HG03060 (cell line): ENCODE measurements around the gene CLEC7A.

Experiments used
- ATAC-seq: cut with Tn5 transposase; IDR thresholded peaks from one replicate; pipeline ENCODE4 v1.9.1; 2021; ENCODE audit warnings: low read depth, moderate number of reproducible peaks; ENCODE audit not compliant: unreplicated experiment

The CLEC7A gene

DNA sequence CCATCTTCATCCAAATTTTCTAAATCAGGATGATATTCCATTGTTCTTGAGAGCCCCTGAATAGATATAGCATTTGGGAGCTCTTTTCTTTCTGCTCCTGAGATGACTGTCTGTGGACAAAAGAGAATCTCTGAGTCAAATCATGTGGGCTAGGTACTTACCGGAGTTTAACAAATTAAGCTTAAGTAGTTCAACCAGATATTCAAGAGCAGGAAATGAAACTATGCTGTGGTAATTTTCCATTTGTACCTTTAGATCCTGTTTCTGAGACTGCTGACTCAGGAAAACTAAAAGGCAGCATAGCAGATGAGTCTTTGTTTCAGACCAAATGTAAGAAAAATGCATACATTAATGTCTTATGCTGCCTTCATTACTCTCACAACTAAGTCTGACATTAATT lies at the start of gene CLEC7A:
Gene CLEC7A (minus strand): TSS at position 158 of the 400 bp plus-strand sequence. CDS start 117 bp downstream, at position 41.
- ATAC-seq, result no peak

DNA sequence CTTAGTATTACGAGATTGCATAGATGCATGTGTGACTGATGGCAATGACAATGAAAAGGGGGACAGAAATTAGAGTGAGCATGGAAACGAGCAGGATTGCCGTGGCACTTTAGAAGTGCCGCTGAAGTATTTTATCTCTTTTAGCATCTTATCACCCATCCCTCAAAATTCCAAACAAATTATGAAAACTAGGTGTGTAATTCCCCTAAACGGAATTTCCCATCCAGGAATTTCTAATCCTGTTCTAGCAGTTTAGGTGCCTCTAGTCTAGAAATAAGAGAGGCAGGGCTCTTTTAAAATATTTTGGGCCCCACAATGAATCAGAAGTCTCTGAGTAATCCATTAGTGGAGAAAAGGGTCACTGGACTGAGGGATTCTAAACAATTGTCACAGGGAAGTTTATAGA lies 49.8 kb upstream of the CLEC7A start:
- ATAC-seq, result no peak

DNA sequence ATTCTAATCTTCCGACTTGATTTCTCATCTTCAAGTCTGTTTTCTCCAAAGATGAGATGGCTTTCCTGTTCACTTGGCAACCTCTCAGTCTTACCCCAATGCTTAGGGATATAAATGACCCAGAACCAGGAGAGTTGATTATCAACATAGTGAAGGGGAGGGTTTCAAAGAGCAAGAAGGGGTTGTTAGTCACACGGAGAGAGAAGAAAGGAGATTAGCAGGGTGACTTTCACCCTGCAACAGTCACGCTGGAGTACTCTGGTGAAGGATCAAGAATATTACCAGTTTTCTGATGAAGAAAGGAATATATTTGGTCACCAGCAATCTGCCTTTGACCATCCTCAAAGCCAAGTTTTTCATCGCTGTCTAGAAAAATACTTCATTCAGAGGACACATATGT lies 48.8 kb upstream of the CLEC7A start, which contains the start of gene TMEM52B:
Gene TMEM52B (plus strand): TSS at position 212 of the 400 bp plus-strand sequence. CDS start 543 bp downstream, outside the sequence.
- ATAC-seq, result no peak

DNA sequence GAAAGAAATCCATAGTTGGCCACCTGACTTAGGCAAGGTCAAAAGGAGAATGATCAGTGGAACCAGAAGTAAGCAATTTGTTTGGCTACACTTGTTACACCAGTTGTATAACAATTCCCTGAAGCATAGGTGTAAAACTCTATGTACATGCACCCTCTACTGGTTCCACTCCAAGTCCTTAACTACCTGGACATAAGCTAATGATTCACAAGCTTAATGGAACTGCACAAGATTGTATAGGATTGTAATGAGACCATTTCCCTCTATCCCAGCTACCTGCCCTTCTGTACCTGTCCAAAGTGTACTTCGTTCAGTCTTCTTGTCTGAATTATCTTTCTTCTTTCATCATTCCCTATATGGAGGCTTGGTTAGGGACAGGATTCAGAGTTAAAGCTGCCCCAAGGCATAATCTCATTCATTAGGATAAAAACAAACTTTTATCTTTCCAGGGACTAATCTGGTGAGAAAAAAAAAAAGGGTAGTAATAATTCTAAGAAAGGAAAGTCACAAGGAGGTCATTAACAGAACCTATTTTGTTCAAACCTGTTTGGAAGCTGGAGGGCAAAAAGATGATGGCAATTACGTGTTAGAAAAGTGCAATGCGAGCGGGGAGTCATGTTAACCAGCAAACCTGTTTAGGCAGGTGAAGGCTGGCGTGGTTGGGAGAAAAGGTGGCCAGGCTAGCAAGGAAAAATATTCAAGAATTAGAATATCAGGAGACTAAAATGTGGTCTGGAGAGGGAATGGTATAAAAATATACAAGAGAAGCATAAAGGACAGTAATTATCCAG lies 46.0 kb upstream of the CLEC7A start:
- no peak for ATAC-seq

DNA sequence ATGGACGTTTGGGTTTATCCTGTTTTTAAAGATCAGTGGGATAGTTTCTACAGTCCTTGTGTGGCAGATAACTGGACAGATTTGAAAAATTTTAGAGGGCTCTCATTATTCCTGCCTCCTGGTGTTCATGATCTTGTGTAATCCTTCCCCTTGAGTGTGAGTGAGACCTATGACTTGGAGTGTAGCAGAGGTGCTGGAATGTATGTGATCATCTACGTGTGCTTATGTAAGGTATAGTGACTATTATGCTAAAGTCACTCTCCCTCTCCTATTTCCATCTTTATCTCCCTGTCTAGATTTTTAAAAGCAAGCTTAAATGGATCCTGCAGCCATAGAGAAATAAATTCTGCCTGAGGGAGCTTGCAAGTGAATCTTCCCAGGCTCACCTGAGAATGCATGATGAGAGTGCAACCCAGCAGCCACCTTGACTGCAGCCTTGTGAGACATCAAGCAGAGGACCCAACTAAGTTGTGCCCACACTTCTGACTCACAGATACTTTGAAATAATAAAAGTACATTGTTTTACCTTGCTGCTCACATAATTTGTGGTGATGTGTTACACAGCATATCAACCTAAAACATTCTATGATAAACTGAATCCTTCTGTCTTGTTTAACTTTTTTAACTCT lies 45.1 kb upstream of the CLEC7A start:
- ATAC-seq, result no peak

DNA sequence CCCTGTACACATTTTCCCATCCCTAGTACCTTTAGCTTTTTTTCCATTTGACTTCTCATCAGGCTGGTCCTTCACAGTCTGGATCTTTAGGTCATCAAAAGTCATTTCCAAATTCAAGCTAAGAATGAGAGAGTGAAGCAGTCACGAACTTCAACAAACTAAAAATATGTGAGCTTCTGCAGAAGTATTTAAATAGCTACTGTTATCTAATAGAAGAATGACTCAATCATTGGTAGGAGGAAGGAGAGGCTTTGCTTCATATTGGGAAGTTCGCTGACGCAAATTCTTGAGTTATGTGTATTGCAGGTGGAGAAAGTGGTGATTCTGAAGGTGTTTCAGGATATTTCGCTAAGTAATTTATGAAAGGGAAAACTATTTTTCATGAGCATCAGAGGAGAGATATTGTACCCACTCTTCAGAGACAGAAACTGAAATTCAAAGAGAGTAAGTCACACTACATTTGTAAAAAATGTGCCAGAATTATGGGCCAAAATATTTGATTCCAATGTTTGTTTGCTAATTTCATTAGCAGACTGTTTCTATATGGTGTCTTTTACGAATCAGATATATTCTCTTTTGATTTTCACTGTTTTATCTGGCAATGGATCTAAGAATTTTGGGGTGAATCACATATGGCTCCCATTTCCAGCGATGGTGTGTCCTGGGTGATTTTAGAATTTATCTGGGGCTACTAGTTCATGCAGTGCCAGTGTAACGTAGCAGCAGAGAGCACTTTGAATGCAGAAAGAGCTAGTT lies 42.2 kb upstream of the CLEC7A start, which contains the start of gene OLR1:
Gene OLR1 (minus strand): TSS at position 160 of the 756 bp plus-strand sequence. CDS start 55 bp downstream, at position 105.
- ATAC-seq, result no peak

DNA sequence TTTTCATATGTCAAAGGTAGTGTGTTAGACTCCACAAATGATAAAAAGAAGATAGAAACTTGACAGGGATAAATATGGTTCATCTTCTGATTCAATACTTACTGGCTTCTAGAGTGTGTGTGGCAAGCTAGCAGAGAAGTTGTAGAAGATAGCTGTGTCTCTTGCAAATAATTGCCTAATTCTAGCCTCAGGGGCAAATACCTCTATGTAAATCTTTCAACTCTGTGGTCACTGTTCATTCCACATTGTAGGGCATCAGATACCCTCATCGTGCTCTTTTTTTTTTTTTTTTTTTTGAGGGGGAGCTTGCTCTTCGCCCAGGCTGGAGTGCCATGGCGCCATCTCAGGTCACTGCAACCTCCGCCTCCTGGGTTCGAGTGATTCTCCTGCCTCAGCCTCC lies 40.2 kb upstream of the CLEC7A start:
- ATAC-seq, result no peak

DNA sequence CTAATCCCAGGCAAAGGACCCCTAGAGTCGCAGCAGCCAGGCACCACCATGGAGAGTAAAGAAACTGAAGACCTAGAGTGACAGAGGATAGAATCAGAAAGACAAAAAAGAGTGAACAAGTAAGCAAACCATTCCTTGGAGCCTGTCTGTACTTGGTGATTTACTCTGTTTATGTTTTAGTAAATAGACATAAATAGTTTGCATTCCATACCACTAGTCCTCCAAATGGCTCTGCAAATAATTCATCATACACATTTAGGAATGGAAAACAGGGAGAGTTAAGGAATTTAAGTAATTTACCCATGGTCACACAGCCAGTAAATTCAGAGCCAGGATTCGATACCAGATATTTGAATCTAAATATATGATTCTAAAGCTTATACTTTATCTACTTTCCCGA lies 39.1 kb upstream of the CLEC7A start:
- ATAC-seq, result no peak

DNA sequence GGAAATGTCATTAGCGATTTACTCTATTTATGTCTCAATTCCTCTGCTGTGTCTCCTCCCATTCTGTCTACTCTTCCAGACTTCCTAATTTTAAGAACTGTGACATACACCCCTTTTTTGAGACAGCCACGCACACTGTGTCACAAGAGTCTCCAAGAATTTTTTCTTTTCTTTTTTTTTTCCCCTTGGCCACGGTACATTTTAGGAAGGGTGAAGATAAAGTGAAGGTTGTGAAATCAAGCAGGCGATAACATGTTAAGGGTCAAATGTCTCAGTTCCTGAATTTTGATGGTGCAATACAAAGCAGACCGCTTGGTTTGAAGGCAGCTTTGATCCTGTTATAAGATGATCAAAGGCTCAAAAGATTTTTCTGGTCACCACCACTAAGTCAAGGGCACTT lies 37.6 kb upstream of the CLEC7A start:
- ATAC-seq, result no peak

DNA sequence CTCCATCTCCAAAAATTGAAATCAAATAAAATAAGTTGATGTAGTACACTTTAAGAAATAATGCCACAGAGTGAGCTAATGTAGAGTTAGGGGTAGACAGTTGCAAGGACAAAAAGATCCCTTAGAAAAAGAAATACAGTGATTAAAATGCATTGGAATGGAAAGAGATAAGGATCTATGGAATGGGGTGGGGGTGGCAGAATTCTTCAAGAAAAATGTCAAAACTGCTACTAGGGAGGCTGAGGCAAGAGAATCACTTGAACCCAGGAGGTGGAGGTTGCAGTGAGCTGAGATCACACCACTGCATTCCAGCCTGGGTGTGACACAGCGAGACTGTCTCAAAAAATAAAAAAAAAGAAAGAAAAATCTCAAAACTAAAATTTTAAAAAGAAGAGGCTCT lies 35.4 kb upstream of the CLEC7A start:
- no peak for ATAC-seq

DNA sequence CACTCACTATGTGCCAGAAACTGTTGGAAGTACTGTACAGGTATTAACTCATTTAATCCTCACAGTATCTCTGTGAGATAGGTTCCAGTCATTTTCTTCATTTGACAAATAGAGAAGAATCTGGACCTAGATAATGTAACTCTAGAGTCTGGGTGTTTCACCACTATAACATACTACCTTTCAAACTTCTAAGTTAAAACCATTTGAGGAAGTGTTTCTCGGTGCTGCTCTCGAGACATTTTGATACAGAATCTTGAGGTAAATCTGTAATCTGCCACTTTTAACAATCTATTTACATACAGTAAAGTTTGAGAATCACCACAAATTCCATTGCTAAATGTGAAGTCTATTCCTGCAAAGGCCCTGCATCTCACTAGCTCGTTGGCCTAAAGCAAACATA lies 33.1 kb upstream of the CLEC7A start:
- no peak for ATAC-seq

DNA sequence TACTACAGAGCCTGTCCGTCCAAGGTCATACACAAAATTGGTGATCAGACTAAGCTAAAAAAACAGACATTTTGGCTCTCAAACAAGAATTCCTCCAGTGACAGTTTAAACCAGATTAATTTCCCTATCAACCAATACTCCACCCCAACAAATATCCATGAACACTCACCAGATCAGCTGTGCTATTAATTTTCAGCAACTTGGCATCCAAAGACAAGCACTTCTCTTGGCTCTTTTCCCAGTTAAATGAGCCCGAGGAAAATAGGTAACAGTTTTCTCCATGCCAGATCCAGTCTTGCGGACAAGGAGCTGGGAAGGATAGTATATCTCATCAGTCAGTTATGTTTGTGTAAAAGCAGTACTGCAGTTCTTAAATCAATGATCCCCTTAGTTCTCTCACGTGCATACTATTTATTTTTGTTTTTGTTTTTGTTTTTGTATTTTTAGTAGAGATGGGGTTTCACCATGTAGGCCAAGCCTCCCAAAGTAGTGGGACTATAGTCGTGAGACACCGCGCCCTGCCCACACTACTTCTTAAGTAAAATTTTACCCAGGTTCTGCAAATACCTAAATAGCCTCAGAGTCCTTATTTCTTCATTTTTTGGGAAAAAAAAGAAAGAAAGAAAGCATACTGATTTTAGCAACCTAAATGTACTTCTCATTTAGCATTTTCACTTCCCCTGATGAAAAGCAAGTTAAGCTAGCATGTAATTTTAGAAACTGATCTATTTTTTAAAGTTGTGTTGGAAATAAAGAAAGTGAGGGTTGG lies 30.8 kb upstream of the CLEC7A start:
- no peak for ATAC-seq

DNA sequence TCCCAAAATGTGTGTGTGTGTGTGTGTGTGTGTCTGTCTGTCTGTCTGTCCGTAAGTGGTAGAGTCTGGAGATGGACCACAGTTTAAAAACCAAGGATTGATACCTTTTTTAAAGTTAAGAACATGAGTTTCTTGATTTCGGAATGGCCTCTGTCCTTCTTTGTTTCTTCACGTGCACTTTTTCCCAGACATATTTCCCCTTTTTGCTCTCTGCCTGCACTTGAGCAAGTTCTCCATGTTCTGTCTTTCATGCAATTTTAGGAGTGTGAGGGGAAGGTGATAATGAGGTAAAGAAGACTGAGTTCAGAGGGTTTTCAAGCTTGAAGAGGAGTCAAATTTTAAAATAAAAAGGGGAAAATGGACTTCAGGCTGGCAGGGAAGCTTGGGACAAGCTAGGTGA lies 29.3 kb upstream of the CLEC7A start:
- no peak for ATAC-seq

DNA sequence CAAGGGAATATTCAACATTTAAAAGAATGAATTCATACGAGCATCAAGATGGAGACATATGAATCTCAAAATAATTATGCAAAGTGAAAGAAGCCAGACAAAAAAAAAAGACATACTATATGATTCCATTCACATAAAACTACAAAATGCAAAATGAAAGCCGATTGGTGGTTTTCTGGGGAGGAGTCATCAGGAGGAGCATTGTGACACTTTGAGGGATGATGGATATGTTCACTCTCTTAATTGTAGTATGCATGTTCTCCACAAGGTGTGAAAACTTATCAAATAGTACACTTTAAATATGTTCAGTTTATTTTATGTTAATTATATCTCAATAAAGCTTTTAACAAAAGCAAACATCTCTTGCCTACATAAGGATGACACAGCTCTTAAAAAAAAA lies 28.4 kb upstream of the CLEC7A start:
- ATAC-seq, result no peak

DNA sequence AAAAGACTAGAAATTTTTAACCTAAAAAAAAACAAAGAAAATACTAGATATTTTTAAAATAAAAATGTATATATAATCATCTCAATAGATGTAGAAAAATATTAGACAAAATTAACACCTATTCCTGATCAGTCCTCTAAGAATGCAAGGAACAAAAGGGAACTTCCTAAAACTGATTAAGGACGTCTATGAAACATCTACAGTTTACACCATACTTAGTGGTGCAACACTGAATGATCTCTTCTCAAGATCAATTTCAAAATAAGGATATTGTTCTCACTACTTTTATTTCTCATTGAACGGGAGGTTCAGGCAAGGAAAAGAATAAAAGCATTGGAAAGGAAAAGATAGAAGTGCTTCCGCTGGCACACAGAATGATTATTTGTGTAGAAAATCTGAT lies 26.0 kb upstream of the CLEC7A start:
- ATAC-seq, result no peak

DNA sequence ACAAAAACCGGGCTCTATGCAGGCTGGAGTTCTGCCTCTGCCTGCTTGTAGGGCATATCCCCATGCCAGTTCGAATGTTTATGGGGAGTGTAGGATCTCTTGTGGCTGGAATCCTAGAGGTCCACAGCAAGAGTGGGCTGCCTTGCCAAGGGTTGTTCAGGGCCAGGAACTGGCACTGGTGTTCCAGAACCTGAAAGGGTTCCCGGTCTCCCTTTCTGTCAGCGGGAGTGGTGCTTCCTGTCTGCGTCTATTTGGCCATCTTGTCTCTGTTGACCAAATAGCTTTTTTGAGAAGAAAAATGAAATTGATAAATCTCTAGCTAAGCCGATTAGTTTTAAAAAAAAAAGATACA lies 24.1 kb upstream of the CLEC7A start:
- no peak for ATAC-seq

DNA sequence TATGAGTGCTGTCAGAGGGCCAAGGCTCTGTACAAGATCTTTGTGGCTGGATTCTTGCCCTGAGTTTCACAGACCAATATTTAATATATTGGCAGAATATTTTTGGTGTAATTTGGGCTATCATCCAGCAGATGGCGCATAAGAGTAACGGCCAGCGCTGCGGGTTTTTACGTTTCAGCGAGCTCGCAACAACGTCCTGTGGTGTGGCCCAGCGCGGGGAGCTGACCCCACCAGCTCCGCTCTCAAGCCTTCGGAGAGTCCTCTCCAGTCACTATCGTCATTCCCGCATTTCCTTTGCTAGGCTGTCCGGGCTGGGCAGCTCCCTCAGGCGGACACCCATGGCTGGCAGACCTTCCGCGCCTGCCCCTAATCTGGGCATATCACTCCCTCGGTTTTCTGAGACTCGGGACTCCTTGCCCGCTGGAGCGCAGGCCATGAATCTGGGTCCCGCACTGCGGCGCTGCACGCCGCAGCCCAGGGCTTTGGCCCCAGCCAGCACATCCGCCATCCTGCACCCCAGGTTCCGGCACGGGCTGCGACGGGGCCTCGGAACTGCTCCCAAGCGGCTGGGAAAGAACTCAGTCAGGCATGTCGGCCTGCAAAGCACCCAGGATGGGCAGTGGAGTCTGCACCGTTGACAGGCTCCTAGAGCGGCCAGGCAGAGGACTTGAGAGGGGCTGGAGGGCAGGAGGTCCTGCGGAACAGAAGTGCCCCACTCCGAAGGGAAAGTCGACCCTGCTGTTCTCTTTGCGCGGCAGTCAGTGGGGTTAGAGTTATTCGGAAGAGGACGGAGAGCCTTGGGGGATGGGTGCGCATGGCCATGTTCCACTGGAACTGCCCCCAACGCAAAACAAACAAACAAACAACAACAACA lies 23.5 kb upstream of the CLEC7A start:
- no peak for ATAC-seq

DNA sequence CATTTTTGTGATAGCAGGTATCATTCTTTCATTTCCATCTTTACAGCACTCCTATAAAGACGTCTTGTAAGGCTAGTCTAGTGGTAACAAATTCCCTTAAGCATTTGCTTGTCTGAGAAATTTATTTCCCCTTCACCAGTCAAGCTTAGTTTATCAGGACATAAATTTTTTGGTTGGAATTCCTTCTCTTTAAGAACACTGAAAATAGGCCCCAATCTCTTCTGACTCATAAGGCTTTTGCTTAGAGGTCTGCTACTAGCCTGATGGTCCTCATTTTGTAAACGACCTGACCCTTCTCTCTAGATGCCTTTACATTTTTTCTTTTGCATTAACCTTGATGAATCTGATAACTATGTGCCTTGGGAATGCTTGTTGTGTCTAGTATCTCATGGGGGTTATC lies 21.6 kb upstream of the CLEC7A start:
- no peak for ATAC-seq

DNA sequence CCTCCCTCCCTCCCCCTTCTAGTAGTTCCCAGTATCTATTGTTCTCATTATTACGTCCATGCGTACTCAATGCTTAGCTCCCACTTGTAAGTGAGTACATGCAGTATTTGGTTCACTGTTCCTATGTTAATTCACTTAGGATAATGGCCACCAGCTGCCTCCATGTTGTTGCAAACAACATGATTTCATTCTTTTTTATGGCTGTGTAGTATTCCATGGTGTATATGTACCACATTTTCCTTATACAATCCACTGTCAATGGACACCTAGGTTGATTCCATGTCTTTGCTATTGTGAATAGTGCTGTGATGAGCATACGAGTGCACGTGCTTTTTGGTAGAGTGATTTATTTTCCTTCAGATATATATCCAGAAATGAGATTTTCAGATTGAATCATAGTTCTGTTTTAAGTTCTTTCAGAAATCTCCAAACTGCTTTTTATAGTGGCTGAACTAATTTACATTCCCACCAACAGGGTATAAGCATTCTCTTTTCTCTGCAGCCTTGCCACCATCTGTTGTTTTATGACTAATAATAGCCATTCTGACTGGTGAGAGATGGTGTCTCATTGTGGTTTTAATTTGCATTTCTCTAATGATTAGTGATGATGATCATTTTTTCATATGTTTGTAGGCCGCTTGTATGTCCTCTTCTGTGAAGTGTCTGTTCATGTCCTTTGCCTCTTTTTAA lies 17.9 kb upstream of the CLEC7A start:
- ATAC-seq, result peak; percentile 72
